NCI-H2227 treated with DMSO at 0.1 percent for 48 hours (cell line): ENCODE measurements around the gene MIX23.
"Not testable (repeated sequence)": the region's sequence is repeated elsewhere in the genome, so short reads cannot be mapped to it uniquely, and the experiment has no call there.

Experiments used
- DNase-seq: peaks from one replicate; lab custom pipeline; 2025; lab: John Stamatoyannopoulos, UW

Gene MIX23

GRCh38 chr3:122392868-122393844, 10.1 kb upstream of the MIX23 start:
- DNase-seq: peak; percentile 10

- DNase-seq: no peak
These were observed 8.8 kb upstream of the MIX23 start for GRCh38 chr3:122391681-122392446.

- no peak for DNase-seq
These were observed 7.6 kb upstream of the MIX23 start for GRCh38 chr3:122390665-122391064.

GRCh38 chr3:122389892-122390291, 6.9 kb upstream of the MIX23 start:
- no peak for DNase-seq

GRCh38 chr3:122389197-122389596, 6.2 kb upstream of the MIX23 start:
- no peak for DNase-seq

- no peak for DNase-seq
These were observed 4.7 kb upstream of the MIX23 start for GRCh38 chr3:122387709-122388108.

- peak; percentile 82 for DNase-seq
These were observed 1.0 kb upstream of the MIX23 start, which contains the start of gene FAM162A for GRCh38 chr3:122383771-122384697. Gene FAM162A, plus strand, starts transcription at chr3:122384182. Its CDS starts 84 bp downstream, at chr3:122384266.

GRCh38 chr3:122377975-122378374, 5.1 kb downstream of the MIX23 start:
- DNase-seq: no peak

- no peak for DNase-seq
These were observed 9.0 kb downstream of the MIX23 start for GRCh38 chr3:122374034-122374433.

- no peak for DNase-seq
These were observed 16.7 kb downstream of the MIX23 start for GRCh38 chr3:122366379-122366749.

- DNase-seq: not testable (repeated sequence)
These were observed 17.3 kb downstream of the MIX23 start for GRCh38 chr3:122365582-122366378.

GRCh38 chr3:122365073-122365472, 18.0 kb downstream of the MIX23 start:
- DNase-seq: no peak

- DNase-seq: no peak
These were observed 18.5 kb downstream of the MIX23 start for GRCh38 chr3:122364490-122364889.

GRCh38 chr3:122362026-122362425, 21.0 kb downstream of the MIX23 start:
- DNase-seq: no peak

GRCh38 chr3:122358703-122359032, 24.4 kb downstream of the MIX23 start:
- DNase-seq: no peak

GRCh38 chr3:122357828-122358702, 25.0 kb downstream of the MIX23 start:
- no peak for DNase-seq

GRCh38 chr3:122356402-122356801, 26.6 kb downstream of the MIX23 start:
- peak; percentile 45 for DNase-seq

GRCh38 chr3:122355612-122356011, 27.4 kb downstream of the MIX23 start:
- DNase-seq: peak; percentile 0

GRCh38 chr3:122353893-122354401, 29.1 kb downstream of the MIX23 start:
- DNase-seq: no peak

GRCh38 chr3:122353215-122353614, 29.8 kb downstream of the MIX23 start:
- DNase-seq: no peak
